ENCODE data around the gene FILIP1L. TPM values are rescaled to one million over a fixed set of nuclear protein-coding genes. Genes with fewer than 3 reads are reported as not detected.

Gene FILIP1L
- total and polyA plus RNA-seq, 5 donors: 42.2 to 88.3 (median 56.4) TPM

DNA sequence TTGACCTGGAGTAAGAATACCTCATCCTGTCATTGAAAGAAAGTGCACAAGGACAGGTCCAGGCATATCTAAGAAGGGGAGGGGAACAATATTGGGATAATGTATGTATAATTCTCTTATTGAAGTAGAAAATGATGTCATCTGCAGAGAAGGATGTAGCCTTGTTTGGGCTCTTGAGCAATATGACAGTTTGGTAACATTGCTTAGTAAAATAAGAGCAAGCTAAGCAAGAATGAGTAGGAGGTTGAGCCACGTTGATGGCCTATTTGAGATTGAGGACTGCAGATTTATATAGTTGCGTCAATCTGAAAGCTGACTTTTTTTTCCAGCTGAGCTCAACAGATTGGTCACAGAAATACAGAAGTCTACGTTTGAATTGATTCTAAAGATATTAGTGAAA lies 145.2 kb downstream of the FILIP1L start:
- H3K4me1 ChIP-seq (ENCODE audit: control insufficient read depth, insufficient read depth, low read length): no peaks in the 10 kb centered on the region
- intact Hi-C loops (cut with DNase I): no loop called here
- 87% methylated on average over 3 of the region's 3 CpGs for WGBS
- no peak overlapping the region for H3K4me3 ChIP-seq (ENCODE audit: low read length)
- no peaks in the 10 kb centered on the region for H3K9me3 ChIP-seq (ENCODE audit: control insufficient read depth, low read length)
- H3K27me3 ChIP-seq (ENCODE audit: control insufficient read depth, insufficient read depth): no peaks in the 10 kb centered on the region
- ATAC-seq: no peak
- no peak for DNase-seq
- no peak overlapping the region for H3K27ac ChIP-seq (ENCODE audit: low read length)

DNA sequence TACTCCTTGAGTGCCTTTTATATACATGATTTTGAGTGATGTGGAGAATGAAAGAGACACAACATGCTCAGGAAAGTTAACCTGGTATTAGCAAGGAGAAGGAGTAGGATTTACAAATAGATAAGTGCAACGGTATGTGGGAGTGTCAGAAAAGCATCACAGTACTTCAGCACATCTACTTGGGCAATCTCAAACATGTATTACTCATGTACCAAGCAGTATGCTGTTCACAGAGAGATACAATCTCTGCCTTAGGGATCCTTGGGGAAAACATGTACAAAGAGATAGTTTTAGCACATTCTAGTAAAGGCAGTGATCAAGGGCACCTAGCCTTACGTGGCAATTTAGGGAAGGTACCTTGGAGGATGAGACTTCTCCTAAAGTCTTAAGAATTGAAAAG lies 146.5 kb downstream of the FILIP1L start:
- 77% methylated on average over 2 of the region's 2 CpGs for WGBS
- Histone ChIP-seq H3K4me1 (ENCODE audit: control insufficient read depth, insufficient read depth, low read length) (no peaks in the 10 kb centered on the region), H3K27me3 (ENCODE audit: control insufficient read depth, insufficient read depth) (no peaks in the 10 kb centered on the region), H3K9me3 (ENCODE audit: control insufficient read depth, low read length) (no peaks in the 10 kb centered on the region), H3K4me3 (ENCODE audit: low read length) (no peak overlapping the region), H3K27ac (ENCODE audit: low read length) (no peak overlapping the region)
- intact Hi-C loops (cut with DNase I): no loop called here
- ATAC-seq: no peak
- no peak for DNase-seq

DNA sequence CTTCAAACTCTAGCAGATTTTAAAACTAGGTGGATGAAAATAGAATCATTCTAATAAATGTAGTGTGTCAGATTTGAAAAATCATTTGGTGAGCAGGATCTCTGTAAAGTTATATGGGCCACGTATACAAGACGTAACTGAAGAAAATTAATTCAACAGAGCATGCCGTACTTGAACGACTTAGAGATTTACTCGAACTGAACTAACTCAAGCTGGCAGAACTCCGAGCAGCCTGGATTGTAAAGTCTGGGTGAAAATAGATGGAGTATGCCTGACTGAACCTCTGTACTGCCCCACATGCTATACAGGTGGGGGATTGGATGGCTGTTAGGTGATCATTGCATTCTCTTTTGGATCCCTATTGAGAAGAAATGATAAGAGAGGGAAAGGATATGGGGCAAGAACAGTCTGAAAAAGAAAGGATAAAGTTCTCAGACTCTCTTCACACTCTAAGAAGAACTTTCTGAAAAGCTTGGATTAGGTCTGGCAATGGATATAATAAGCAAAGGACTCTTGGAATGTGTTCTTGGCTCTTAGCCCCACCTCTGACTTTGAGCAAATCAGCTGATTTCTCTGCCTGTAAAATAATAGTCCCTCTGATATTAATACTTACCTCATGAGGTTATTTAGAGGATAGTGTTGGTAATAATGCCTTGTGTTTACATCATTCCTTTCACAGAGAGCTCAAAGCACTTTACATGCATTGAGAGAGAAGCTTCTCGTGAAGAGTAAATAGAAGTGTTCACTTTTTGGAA lies 147.5 kb downstream of the FILIP1L start:
- Histone ChIP-seq H3K4me1 (ENCODE audit: control insufficient read depth, insufficient read depth, low read length) (no peaks in the 10 kb centered on the region), H3K4me3 (ENCODE audit: low read length) (no peak overlapping the region), H3K9me3 (ENCODE audit: control insufficient read depth, low read length) (no peaks in the 10 kb centered on the region), H3K27ac (ENCODE audit: low read length) (no peak overlapping the region), H3K27me3 (ENCODE audit: control insufficient read depth, insufficient read depth) (no peaks in the 10 kb centered on the region)
- 73% methylated on average over 7 of the region's 7 CpGs for WGBS
- peak in 1 of 3 donors; percentile 67 for DNase-seq
- peak in 1 of 2 donors; percentile 51 for ATAC-seq
- intact Hi-C loops (cut with DNase I): no loop called here

DNA sequence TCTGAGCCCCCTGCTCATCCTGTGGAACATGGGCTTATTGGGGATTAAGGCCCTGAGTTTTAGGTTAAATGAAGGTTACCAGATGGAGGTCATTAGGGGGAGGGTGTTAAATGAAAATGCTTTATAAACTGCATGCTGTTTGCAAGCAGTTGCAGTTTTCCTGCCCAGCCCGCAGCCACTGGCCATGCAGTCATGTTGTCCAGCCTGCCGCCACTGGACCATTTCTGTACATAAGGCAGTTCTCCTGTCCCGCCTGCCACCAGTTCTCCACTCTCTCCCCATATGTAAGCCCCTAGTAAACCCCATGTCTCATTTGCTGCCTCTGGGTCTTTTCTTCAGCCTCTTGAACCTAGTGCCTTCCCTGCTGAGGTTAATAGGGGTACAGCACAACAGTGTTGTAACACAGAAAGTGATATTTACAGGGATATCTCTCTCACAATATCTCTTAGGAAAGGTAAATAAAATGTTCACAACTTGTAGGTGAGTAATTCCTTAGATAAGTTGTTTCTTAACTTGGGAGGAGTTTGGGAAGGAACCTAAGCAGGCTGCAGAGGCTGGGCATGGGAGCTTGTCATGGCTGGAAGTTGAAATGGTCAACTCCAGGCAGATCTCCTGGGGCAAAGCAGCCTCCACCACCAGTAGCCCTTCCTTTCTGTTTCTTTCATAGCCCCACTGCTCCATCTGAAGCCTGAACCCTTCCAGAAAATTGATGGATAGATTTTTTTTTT lies 148.5 kb downstream of the FILIP1L start:
- peak overlapping the region; percentile 54 for H3K27ac ChIP-seq (ENCODE audit: low read length)
- 98% methylated on average over 3 of the region's 3 CpGs for WGBS
- DNase-seq (peak in 1 of 3 donors; percentile 55), ATAC-seq (no peak)
- no peaks in the 10 kb centered on the region for H3K27me3 ChIP-seq (ENCODE audit: control insufficient read depth, insufficient read depth)
- no peak overlapping the region for H3K4me3 ChIP-seq (ENCODE audit: low read length)
- intact Hi-C loops (cut with DNase I): no loop called here
- no peaks in the 10 kb centered on the region for H3K4me1 ChIP-seq (ENCODE audit: control insufficient read depth, insufficient read depth, low read length)
- no peaks in the 10 kb centered on the region for H3K9me3 ChIP-seq (ENCODE audit: control insufficient read depth, low read length)

DNA sequence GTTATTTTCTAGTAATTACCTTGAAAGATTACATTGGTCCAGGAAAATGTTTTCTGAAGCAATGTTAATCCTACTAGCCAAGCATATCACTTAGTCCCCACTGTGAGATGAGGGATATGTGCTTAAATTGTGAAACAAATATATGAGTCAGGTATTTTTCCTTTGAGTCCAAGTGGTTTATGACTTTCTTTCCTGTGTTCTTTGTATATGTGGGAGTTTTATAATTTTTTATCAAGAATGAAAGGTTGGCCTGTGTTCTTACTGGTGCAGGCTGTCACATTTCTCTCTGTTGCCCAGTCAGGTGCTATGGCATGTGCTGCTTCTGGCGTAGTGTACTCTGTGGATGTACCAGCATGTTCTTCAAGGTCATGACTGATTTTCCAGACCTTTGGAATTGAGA lies 149.2 kb downstream of the FILIP1L start:
- DNase-seq (peak in 1 of 3 donors; percentile 58), ATAC-seq (peak; percentile 42 to 67)
- Histone ChIP-seq H3K4me3 (ENCODE audit: low read length) (no peak overlapping the region), H3K9me3 (ENCODE audit: control insufficient read depth, low read length) (no peaks in the 10 kb centered on the region), H3K4me1 (ENCODE audit: control insufficient read depth, insufficient read depth, low read length) (no peaks in the 10 kb centered on the region), H3K27ac (ENCODE audit: low read length) (no peak overlapping the region), H3K27me3 (ENCODE audit: control insufficient read depth, insufficient read depth) (no peaks in the 10 kb centered on the region)
- WGBS: 78% methylated on average over 1 of the region's 1 CpG
- intact Hi-C loops (cut with DNase I): no loop called here

DNA sequence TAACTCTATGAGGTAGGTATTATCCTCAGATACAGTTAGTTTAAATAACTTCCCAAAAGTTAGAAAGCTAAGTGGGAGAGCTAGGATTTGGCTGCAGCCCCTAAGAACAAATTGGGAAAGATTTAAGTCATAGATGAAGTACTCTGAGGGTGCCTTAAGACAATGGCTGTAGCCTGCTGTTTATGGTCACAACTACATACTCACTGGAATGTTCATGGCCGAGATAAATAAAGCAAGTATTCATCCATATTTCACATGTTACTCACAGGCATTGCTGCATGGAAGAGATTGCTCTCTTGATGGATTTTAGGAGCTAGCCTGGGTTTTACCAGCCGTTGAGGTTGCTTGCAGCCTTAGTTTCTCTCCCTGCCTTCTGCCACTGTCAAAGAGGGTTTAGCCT lies 151.6 kb downstream of the FILIP1L start:
- no peaks in the 10 kb centered on the region for H3K9me3 ChIP-seq (ENCODE audit: control insufficient read depth, low read length)
- no peak overlapping the region for H3K27ac ChIP-seq (ENCODE audit: low read length)
- no peak overlapping the region for H3K4me3 ChIP-seq (ENCODE audit: low read length)
- DNase-seq (no peak), ATAC-seq (no peak)
- intact Hi-C loops (cut with DNase I): no loop called here
- no peaks in the 10 kb centered on the region for H3K27me3 ChIP-seq (ENCODE audit: control insufficient read depth, insufficient read depth)
- H3K4me1 ChIP-seq (ENCODE audit: control insufficient read depth, insufficient read depth, low read length): peaks cover 5% of the 10 kb centered on the region
- WGBS: 78% methylated on average over 2 of the region's 2 CpGs

DNA sequence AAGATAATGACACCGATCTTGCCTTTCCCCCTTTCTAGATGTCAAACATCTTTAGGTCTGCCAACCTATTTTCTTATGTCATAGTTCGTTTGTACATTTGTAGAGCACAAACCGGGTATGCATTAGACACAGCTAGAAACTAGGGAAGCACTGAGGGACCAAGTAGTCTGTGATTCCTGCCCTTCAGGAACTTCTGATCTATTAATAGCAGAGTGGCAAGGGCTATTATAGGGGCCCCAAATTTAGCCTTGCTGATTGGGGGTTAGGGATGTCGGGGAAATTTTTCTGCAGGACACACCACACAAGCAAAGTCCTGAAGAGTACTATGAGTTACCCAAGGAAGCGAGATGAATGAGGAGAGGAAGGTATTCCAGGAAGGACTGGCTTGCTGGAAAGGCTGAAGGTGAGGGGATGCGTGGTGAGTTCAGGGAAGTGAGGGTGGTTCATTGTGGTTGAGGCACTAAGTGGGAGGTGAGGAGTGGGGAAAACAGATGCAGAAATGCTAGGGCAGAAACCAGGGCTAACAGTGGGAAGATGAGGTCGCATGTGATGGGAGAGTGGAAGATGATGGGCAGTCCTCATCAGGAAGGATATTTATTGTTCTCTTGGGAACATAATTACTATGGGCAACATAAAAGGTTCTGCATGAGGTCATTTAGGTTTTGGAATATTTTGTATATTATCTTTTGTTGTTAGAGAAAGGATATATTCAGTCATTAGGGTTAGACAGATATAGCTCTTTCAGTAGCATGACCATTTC lies 152.4 kb downstream of the FILIP1L start:
- Histone ChIP-seq H3K9me3 (ENCODE audit: control insufficient read depth, low read length) (no peaks in the 10 kb centered on the region), H3K4me1 (ENCODE audit: control insufficient read depth, insufficient read depth, low read length) (peaks cover 5% of the 10 kb centered on the region), H3K27ac (ENCODE audit: low read length) (no peak overlapping the region), H3K27me3 (ENCODE audit: control insufficient read depth, insufficient read depth) (no peaks in the 10 kb centered on the region), H3K4me3 (ENCODE audit: low read length) (no peak overlapping the region)
- DNase-seq: no peak
- intact Hi-C loops (cut with DNase I): no loop called here
- ATAC-seq: no peak
- 92% methylated on average over 7 of the region's 7 CpGs for WGBS

DNA sequence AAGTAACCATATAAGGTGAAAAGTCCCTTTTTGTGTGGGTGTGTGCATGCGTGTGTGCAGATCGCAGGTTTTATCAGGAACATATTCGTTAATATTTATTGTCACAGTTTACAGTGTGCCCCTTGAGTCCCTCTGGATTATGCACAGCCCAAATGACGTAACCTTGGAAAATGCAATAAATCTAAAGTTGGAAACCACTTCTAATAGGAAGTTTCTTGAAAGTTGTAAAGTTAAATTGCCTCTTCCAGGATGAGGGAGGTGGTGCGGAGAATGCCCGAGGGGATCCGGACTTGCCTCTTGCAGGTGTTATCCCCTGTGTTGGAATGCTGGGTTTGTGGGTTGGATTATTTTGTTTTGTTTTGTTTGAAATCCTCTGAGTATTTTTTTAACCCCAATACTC lies 153.4 kb downstream of the FILIP1L start:
- H3K9me3 ChIP-seq (ENCODE audit: control insufficient read depth, low read length): no peaks in the 10 kb centered on the region
- intact Hi-C loops (cut with DNase I): no loop called here
- H3K4me3 ChIP-seq (ENCODE audit: low read length): no peak overlapping the region
- ATAC-seq (no peak), DNase-seq (no peak)
- H3K27me3 ChIP-seq (ENCODE audit: control insufficient read depth, insufficient read depth): no peaks in the 10 kb centered on the region
- 64% methylated on average over 7 of the region's 7 CpGs for WGBS
- peaks cover 5% of the 10 kb centered on the region for H3K4me1 ChIP-seq (ENCODE audit: control insufficient read depth, insufficient read depth, low read length)
- peak overlapping the region; percentile 21 for H3K27ac ChIP-seq (ENCODE audit: low read length)

DNA sequence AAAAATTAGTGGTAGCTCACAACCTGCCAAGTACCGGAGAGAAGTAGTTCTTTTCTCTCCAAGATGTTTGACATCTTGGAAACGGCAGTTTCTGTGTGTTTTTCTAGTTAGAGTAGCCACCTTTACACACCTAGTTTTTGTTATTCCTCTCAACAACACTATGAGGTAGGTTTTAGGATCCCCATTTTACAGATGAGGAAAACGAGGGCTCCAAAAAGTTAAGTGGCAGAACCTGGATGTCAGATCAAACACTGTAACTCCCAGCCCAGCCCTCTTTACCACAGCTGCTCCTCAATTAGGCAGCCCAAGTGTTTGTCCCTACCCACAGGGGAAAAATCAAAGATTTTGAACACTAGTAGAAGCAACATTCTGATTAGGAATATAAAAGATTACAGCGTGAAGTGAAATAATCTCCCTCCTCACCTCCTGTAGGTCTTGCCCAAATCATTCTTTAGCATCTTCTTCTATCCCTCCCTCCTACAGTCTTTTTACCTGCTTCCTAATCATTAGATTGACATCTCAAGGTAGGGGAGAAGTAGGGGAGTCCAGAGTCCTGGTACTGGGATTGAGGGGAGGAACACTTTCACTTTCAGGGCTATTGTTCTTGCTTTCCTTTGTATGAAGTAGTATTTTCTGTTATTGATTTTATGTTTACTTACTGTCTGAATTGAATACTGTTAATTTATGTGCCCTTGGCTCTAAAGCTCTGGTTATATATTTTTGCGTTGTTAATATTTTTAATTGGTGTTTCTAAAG lies 154.0 kb downstream of the FILIP1L start:
- Histone ChIP-seq H3K4me3 (ENCODE audit: low read length) (no peak overlapping the region), H3K9me3 (ENCODE audit: control insufficient read depth, low read length) (no peaks in the 10 kb centered on the region), H3K27me3 (ENCODE audit: control insufficient read depth, insufficient read depth) (no peaks in the 10 kb centered on the region), H3K4me1 (ENCODE audit: control insufficient read depth, insufficient read depth, low read length) (peaks cover 5% of the 10 kb centered on the region), H3K27ac (ENCODE audit: low read length) (no peak overlapping the region)
- WGBS: 72% methylated on average over 5 of the region's 5 CpGs
- DNase-seq: no peak
- intact Hi-C loops (cut with DNase I): no loop called here
- no peak for ATAC-seq

DNA sequence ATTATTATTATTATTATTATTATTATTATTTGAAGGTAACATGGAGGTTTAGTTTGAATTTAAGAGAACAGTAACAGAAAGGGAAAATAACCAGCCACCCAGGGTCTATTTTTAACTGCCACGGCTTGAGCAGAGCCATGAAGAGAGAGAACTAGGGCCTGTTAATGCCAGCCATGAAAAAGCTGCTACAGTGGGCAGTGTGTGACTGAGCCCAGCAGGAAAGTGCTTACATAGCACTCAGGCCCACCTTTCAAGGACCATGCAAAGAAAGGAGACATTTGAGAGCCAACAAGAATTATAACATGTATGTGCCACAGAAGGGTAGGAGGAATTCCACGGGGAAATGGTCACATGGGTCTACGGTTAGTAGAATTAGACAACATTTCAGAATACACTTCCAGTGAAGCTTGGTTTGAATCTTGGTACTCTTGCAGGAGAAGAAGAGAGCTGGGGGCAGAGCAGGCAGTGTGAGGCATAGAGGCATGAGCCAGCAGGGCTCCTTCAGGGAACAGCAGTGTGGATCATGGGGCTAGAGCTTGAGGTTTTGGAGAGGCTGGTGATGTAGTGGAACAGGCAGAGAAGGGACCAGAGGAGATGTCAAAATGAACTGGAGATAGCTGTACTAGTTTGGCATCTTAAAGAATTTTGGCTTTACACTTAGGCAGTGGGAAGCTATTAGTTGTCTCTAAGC lies 155.9 kb downstream of the FILIP1L start:
- intact Hi-C loops (cut with DNase I): no loop called here

More for the DNA sequence above, 155.9 kb downstream of the FILIP1L start:
- Histone ChIP-seq H3K4me1 (ENCODE audit: control insufficient read depth, insufficient read depth, low read length) (peaks cover 7% of the 10 kb centered on the region), H3K9me3 (ENCODE audit: control insufficient read depth, low read length) (no peaks in the 10 kb centered on the region), H3K27ac (ENCODE audit: low read length) (peak overlapping the region; percentile 88), H3K4me3 (ENCODE audit: low read length) (no peak overlapping the region), H3K27me3 (ENCODE audit: control insufficient read depth, insufficient read depth) (no peaks in the 10 kb centered on the region)
- peak; percentile 40 to 42 for ATAC-seq
- no peak for DNase-seq
- WGBS: 56% methylated on average over 3 of the region's 3 CpGs
